Measurements from ENCODE around the gene TMEM74B.

DNA sequence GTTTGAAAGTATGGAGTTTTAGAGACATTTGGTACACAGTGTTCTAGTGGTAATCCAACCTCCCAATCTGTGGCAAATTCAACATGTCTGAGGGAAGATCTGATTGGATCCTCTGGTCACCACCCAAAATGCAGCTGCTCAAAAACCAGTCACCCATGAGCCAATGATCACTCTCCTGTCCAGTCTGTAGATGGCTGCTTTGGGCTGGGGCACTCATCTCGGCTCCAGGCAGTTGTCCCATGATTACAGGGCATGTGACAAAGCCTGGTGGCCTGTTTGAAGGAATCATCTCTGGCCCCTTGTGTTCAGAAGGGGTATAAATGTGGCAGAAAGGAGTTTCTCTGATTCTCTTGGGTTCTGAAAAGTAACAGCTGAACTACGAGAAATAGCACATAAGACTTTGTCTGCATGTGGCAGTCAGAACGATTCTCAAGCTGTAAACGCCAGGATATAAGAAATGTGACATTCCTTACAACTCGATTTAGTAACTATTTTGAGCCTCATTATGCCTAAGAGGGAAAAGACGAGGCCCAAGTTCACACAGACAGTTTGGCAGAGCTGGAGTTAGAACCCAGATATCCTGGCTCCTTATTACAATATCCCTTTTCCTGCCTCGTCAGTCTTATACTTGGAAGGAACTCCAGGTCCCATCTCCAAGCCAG, 14.6 kb upstream of the TMEM74B start:
- TF ChIP-seq POLR2A (IDR thresholded peaks at IDR 0.05; ENCODE audit: low read depth, low read length), result no peak
- TF ChIP-seq POLR2AphosphoS5 (IDR thresholded peaks at IDR 0.05; ENCODE audit: low read depth, low read length), result no peak

Measured in GM12892 (cell line).